Mucosa of gallbladder (tissue), 1 donor: Measurements from ENCODE around the gene CEP41. TPM values are rescaled to one million over a fixed set of nuclear protein-coding genes. Genes with fewer than 3 reads are reported as not detected.
"Not testable (repeated sequence)": the region's sequence is repeated elsewhere in the genome, so short reads cannot be mapped to it uniquely, and the experiment has no call there.

Source experiments
- DNase-seq: peaks from one replicate; pipeline ENCODE4 v3.0.0-alpha.2; 2020; ENCODE audit warnings: low spot score
- total RNA-seq: library from RNA; stranded (reverse); gene quantifications from one replicate; pipeline ENCODE4 v1.2.1, GENCODE V29; 2021
- donor health status: DM: no; HTN: no; CAD: no.

Gene CEP41
- total RNA-seq, 1 donor from 2014 or later: 15.7 TPM

GRCh38 chr7:130387628-130388403, 53.0 kb downstream of the CEP41 start:
- DNase-seq: no peak

GRCh38 chr7:130387306-130387627, 53.5 kb downstream of the CEP41 start:
- DNase-seq: no peak

GRCh38 chr7:130386876-130387275, 53.9 kb downstream of the CEP41 start:
- no peak for DNase-seq

GRCh38 chr7:130385600-130386066, 55.2 kb downstream of the CEP41 start:
- DNase-seq: no peak

- no peak for DNase-seq
Observed at GRCh38 chr7:130384841-130385599, 55.8 kb downstream of the CEP41 start.

GRCh38 chr7:130384371-130384801, 56.4 kb downstream of the CEP41 start:
- no peak for DNase-seq

GRCh38 chr7:130383187-130383980, 57.4 kb downstream of the CEP41 start:
- no peak for DNase-seq

GRCh38 chr7:130381468-130382312, 59.1 kb downstream of the CEP41 start:
- DNase-seq: no peak

GRCh38 chr7:130380861-130381455, 59.9 kb downstream of the CEP41 start:
- DNase-seq: no peak

- no peak for DNase-seq
Observed at GRCh38 chr7:130379921-130380860, 60.6 kb downstream of the CEP41 start, which contains the start of gene CPA1. TSS of gene CPA1 (plus strand) at chr7:130380494. CDS start at chr7:130380521, 27 bp downstream.

- DNase-seq: no peak
Observed at GRCh38 chr7:130379532-130379920, 61.3 kb downstream of the CEP41 start.

GRCh38 chr7:130379019-130379418, 61.8 kb downstream of the CEP41 start:
- no peak for DNase-seq

GRCh38 chr7:130377178-130377577, 63.6 kb downstream of the CEP41 start:
- DNase-seq: no peak

- DNase-seq: not testable (repeated sequence)
Observed at GRCh38 chr7:130376461-130376860, 64.4 kb downstream of the CEP41 start.

- DNase-seq: no peak
Observed at GRCh38 chr7:130374507-130374906, 66.3 kb downstream of the CEP41 start.

- DNase-seq: no peak
Observed at GRCh38 chr7:130372402-130373165, 68.2 kb downstream of the CEP41 start.

GRCh38 chr7:130371046-130371445, 69.8 kb downstream of the CEP41 start:
- no peak for DNase-seq

GRCh38 chr7:130369831-130370550, 70.8 kb downstream of the CEP41 start:
- DNase-seq: no peak
